ENCODE data around the gene SH3RF3. TPM values are rescaled to one million over a fixed set of nuclear protein-coding genes. Genes with fewer than 3 reads are reported as not detected.

The SH3RF3 gene
- total and polyA plus RNA-seq, 9 of the 15 experiments (the other 6 are each of a cell fraction or from before 2014, with no cell fraction given): 0.02 TPM; not detected in 8

- POLR2A ChIA-PET: no interaction called here
- FAIRE-seq: no peak
- in situ Hi-C loops (cut with MboI): loop anchor here (10.0 kb wide), 1 partner anchor 378 kb away; the partner anchor contains the start of gene SH3RF3
- no peak for TF ChIP-seq RBM17 (IDR thresholded peaks at IDR 0.05; ENCODE audit: borderline replicate concordance, low read depth, low read length)
- no peak for TF ChIP-seq SIN3B (IDR thresholded peaks at IDR 0.05; ENCODE audit: low read depth)
- TF ChIP-seq, protein P1, sequence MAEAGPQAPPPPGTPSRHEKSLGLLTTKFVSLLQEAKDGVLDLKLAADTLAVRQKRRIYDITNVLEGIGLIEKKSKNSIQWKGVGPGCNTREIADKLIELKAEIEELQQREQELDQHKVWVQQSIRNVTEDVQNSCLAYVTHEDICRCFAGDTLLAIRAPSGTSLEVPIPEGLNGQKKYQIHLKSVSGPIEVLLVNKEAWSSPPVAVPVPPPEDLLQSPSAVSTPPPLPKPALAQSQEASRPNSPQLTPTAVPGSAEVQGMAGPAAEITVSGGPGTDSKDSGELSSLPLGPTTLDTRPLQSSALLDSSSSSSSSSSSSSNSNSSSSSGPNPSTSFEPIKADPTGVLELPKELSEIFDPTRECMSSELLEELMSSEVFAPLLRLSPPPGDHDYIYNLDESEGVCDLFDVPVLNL (CRISPR knock-in tag; IDR thresholded peaks at IDR 0.05; ENCODE audit: low read depth): no peak
- TF ChIP-seq SIX5 (IDR thresholded peaks at IDR 0.05; ENCODE audit: borderline replicate concordance in 1 of 2, insufficient read depth in 1 of 2, low read depth in 1 of 2, low read length in 2 of 2): no peak
- no peak for TF ChIP-seq MTA3 (IDR thresholded peaks at IDR 0.05; ENCODE audit: borderline replicate concordance)
- TF ChIP-seq NR2F6 (CRISPR knock-in tag; IDR thresholded peaks at IDR 0.05): no peak
- TF ChIP-seq, protein P2, sequence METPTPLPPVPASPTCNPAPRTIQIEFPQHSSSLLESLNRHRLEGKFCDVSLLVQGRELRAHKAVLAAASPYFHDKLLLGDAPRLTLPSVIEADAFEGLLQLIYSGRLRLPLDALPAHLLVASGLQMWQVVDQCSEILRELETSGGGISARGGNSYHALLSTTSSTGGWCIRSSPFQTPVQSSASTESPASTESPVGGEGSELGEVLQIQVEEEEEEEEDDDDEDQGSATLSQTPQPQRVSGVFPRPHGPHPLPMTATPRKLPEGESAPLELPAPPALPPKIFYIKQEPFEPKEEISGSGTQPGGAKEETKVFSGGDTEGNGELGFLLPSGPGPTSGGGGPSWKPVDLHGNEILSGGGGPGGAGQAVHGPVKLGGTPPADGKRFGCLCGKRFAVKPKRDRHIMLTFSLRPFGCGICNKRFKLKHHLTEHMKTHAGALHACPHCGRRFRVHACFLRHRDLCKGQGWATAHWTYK (CRISPR knock-in tag; IDR thresholded peaks at IDR 0.05): no peak
- TF ChIP-seq ZNF23 (CRISPR knock-in tag; IDR thresholded peaks at IDR 0.05): no peak
- TF ChIP-seq BACH1 (tag; IDR thresholded peaks at IDR 0.05): no peak
- TF ChIP-seq ELK3 (CRISPR knock-in tag; IDR thresholded peaks at IDR 0.05): no peak
- TF ChIP-seq SETDB1 (IDR thresholded peaks at IDR 0.05; ENCODE audit: low read length): no peak
- TF ChIP-seq ELF1 (tag; IDR thresholded peaks at IDR 0.05): no peak
- TF ChIP-seq ARNT (IDR thresholded peaks at IDR 0.05): no peak
- no peak for TF ChIP-seq NRF1 (conservative IDR thresholded peaks at IDR 0.05 in 1 of 2, IDR thresholded peaks at IDR 0.05 in 1 of 2)
- TF ChIP-seq NFE2L1 (tag; IDR thresholded peaks at IDR 0.05; ENCODE audit: borderline replicate concordance, low read depth): no peak
- TF ChIP-seq GATAD2B (IDR thresholded peaks at IDR 0.05; ENCODE audit: borderline replicate concordance): no peak
- no peak for TF ChIP-seq ZBTB49 (CRISPR knock-in tag; IDR thresholded peaks at IDR 0.05; ENCODE audit: borderline replicate concordance)
- TF ChIP-seq KDM5B (IDR thresholded peaks at IDR 0.05; ENCODE audit: insufficient replicate concordance, low read depth, low read length): no peak
- no peak for TF ChIP-seq TRIM28 (IDR thresholded peaks at IDR 0.05)
Observed at GRCh38 chr2:109503191-109503590, 374.2 kb downstream of the SH3RF3 start.

More at GRCh38 chr2:109503191-109503590, 374.2 kb downstream of the SH3RF3 start:
- Histone ChIP-seq H2AFZ (ENCODE audit: low read depth, low read length) (no peak overlapping the region), H3K4me2 (ENCODE audit: insufficient read depth, low read length) (no peak overlapping the region), H3K79me2 (ENCODE audit: control insufficient read depth, insufficient read depth, low read length) (no peaks in the 10 kb centered on the region), H3K9me1 (ENCODE audit: control insufficient read depth, insufficient read depth, low read length) (no peaks in the 10 kb centered on the region), H3K36me3 (ENCODE audit: control insufficient read depth, insufficient read depth, low read length) (no peaks in the 10 kb centered on the region), H3K9ac (ENCODE audit: insufficient read depth in 1 of 2, low read depth in 2 of 2, low read length in 2 of 2) (no peak overlapping the region), H3K27ac (ENCODE audit: extremely low read depth, low read depth, low read length) (no peak overlapping the region), H4K20me1 (replicated peaks; ENCODE audit: control insufficient read depth, insufficient read depth, low read length) (no peaks in the 10 kb centered on the region), H3K9me3 (replicated peaks; ENCODE audit: control insufficient read depth, insufficient read depth, low read depth, low read length) (no peaks in the 10 kb centered on the region), H3K4me1 (replicated peaks in 1 of 2; ENCODE audit: control insufficient read depth in 2 of 2, insufficient read depth in 2 of 2, low read length in 2 of 2) (no peaks in the 10 kb centered on the region), H3K27me3 (ENCODE audit: control insufficient read depth in 2 of 2, insufficient read depth in 2 of 2, low read length in 2 of 2) (peaks cover 6 to 55% of the 10 kb centered on the region in 2 experiments; a peak in 4 of 5 replicates), H3K4me3 (no peak overlapping the region)
- 3% methylated on average over 5 of the region's 5 CpGs for WGBS (ENCODE audit: insufficient coverage, low coverage, missing lambda C conversion rate)
- CTCF ChIA-PET (ENCODE audit: low intra/inter-chr PET ratio): no interaction called here
- intact Hi-C loops (cut with micrococcal nuclease): no loop called here
- no peak for ATAC-seq
- DNase-seq (ENCODE audit: extremely low read depth in 1 of 4, low spot score in 3 of 4): no peak
- BruUV-seq (replicated peaks): no TSS peak
